HG03457 (cell line): ENCODE results near the gene MAP9.
"Not testable (repeated sequence)": the region's sequence is repeated elsewhere in the genome, so short reads cannot be mapped to it uniquely, and the experiment has no call there.

ENCODE experiments used
- ATAC-seq: cut with Tn5 transposase; IDR thresholded peaks from one replicate; pipeline ENCODE4 v1.9.1; 2021; ENCODE audit warnings: moderate number of reproducible peaks; ENCODE audit not compliant: unreplicated experiment

Gene MAP9

DNA sequence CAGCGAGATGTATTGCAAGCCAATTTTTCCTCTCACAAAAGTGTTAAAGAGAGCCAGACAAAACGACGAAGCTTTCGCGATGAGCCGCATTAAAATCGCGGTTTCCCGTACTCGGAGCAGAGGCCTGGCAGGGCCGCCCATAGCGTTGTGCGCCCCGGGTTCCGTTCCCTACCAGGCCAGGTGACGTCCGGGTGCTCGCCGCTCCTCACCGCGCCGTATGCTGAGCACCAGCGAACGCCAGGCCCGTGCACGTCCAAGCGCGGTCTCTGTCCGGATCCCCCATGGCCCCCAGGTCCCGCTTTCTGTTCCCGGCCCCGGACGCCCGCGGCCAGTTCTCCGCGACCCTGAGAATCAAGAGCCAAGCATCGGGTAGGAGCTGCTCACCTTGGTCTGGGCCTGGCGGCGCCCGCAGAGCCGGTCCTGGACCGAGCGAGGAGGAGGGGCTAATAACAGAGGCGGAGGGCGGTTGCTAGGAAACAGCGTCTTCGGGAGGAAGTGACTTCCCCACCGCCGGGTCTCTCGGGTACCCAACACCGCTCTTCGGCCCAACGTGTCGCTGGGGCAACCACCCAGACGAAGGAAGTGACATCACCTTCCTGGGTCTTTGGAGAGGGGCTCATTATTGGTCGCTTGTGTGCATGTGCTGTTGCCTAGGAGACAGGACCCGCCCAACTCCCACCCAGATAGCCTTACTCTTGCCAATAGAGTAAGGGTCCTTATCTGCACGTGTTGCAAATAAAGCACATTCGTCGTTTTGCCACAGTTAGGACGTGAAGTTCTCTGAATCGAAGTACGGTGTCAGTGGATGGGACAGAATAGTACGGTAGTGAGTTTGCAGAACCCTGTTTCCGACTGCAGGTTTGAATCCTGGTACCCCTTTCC, at the start of gene MAP9:
TSS of gene MAP9 (minus strand) at position 579 of the 882 bp plus-strand sequence. CDS start 1,115 bp downstream, outside the sequence.
- peak; percentile 100 for ATAC-seq

GRCh38 chr4:155424778-155425177, 48.0 kb upstream of the MAP9 start:
- ATAC-seq, result not testable (repeated sequence)

DNA sequence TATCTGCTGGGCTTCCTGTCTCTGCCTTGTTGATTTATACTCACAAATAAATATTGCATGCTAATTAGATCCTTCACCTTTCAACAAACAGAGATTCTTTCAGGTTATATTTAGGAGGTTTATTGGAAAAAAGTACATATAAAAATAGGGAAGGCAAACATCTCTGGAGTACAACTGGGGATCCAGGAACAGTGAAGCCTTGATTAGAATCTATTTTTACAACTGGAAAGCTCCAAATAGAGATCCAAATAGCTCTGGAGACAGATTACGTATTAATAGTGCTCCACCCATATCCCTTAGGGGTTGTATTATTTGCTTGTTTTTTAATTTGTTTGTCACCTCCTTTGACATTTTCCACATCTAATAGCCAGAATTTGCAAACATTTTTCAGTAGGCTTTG, 46.9 kb upstream of the MAP9 start:
- ATAC-seq, result no peak

DNA sequence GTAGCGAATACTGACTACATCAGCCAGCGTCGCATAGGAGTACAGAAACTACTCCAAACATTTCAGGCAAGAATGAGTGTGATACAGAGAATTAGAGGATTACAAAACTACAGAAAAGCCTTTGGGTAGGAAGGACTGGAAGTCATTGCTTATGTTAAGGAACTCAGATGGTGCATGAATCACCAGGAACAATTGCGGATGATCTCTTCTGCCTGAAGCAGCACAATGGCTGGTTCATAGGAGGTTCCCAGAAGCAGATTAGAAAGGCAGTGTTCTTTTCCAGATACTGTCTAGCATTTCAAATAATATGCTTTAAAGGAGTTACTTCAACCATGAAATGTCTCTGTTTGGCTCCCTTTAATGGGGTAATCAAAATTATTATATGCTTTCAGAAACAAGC, 42.5 kb upstream of the MAP9 start:
- ATAC-seq, result no peak

- ATAC-seq, result no peak
Measured at GRCh38 chr4:155415662-155416061, 38.9 kb upstream of the MAP9 start.

- ATAC-seq, result no peak
Measured at GRCh38 chr4:155413451-155413850, 36.7 kb upstream of the MAP9 start.

- no peak for ATAC-seq
Measured at GRCh38 chr4:155411546-155411945, 34.8 kb upstream of the MAP9 start.

DNA sequence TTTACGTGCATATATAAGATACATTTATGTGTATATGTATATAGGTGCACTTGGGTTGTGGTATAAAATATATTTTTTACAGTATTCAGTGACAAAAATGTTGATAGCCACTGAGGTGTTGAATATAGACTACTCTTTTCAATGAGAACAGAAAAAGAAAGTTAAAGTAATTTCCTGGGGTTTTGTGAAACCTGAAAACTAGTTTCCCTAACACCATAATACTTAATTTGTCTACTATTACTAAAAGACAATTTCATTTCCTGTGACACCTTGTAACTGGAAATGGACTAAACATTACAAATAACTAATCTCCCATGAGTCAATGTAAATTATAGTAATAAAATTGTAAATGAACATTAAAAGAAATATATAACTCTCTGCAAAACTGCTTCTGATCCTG, 32.0 kb upstream of the MAP9 start:
- no peak for ATAC-seq

- ATAC-seq, result no peak
Measured at GRCh38 chr4:155407480-155407879, 30.7 kb upstream of the MAP9 start.

- no peak for ATAC-seq
Measured at GRCh38 chr4:155405059-155405458, 28.3 kb upstream of the MAP9 start.

DNA sequence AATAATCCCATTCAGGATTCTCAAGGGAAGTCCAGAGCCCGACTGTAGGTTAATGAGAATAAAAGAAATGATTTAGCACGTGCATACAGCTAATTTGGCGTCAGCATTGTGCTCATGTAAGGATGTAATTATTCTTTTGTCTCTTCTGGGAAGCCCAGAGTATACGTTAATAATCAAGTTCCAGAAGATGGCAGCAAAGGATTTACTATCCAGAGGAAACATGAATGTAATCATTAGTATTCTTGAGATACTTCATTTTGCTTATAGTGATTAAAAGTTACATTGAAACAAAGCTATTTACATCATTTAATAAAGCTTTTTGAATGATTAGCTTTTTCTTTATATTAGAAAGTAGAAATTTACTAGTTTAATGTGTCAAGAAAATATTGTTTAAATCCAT, 27.1 kb upstream of the MAP9 start:
- no peak for ATAC-seq

DNA sequence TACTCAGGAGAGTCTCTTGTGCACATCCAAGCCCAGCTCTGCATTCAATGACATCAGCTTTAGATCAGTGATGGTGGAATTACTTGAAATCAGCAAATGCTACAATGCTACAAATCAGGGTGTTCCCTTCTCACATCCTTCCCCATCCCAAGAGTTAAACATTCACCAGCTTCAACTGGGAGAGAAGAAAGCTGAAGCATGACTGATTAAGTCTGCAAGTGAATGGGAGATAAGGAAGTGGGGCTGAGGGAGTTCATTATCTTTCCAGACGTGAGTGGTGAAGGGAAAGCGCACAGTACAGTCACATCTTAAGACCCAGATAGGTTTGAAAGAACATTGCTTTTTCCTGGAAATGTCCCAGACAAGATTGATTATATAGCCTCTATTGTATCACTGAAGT, 26.2 kb upstream of the MAP9 start:
- ATAC-seq, result no peak

DNA sequence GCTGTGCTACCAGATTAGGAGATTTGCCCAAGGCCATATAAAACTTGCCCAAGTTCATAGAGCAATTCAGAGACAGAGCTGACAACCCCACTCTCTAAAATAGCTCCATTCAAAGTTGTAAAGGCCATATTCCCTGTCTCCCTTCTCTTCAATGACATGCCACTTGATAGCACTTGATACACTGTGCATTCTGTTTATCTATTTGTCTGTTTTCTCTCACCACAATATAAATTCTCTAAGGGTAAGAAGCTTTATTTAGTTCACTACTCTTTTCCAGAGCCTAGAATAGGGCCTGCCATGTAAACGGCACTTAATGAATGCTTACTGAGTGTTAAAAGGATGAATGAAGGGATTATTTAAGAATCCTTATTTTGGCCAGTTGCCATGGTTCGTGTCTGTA, 24.1 kb upstream of the MAP9 start:
- ATAC-seq, result no peak

- no peak for ATAC-seq
Measured at GRCh38 chr4:155399974-155400697, 23.4 kb upstream of the MAP9 start.

DNA sequence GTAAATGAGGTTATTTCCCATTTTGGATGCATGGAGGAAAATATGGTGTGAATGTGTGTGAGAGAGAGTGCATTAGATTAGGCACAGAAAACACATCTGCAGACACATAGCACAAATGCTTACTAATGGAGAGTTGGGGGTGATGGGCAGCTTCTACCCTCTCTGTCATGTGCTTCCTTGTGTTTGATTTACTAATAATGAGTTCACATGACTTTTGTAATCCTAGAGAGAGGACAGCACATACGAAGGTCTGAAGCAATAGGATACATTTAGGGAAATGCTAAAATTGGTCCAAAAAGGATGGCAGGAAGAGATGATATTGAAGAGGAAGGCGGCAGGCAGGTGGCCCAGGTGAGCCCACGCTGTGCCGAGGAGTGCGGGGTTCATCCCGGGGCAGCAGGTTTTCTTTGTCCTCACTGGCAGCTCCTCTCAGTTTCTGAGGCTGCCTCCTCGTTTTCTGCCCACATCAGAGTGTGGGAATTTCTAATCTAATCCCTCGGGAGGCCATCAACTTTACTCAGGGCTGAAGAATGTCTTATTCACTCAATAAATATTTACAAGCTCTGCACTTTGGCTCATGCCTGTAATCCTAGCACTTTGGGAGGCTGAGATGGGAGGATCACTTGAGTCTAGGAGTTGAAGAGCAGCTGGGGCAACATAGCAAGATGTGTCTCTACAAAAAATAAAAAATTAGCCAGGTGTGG, 15.9 kb upstream of the MAP9 start:
- no peak for ATAC-seq

GRCh38 chr4:155391932-155392331, 15.2 kb upstream of the MAP9 start:
- ATAC-seq, result no peak

- no peak for ATAC-seq
Measured at GRCh38 chr4:155388162-155388561, 11.4 kb upstream of the MAP9 start.

DNA sequence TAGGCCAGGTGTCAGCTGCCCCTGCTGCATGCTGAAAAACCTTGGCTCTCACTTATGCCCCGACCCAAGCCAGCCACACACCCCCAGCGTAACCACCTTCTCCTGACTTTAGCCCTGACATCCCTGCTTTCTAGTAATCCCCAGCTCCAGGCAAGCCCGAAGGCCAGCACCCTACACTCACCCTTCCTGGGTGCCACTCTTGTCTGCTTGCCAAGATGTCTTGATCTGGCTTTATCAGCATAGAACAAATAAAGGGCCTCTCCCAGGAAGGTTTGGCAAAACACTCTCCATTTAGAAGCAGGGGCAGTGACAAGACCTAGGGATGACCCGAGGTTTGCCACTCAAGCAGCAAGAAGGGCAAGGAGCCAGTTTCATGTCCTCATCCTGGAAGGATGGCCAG, 6.8 kb upstream of the MAP9 start:
- no peak for ATAC-seq

- ATAC-seq, result no peak
Measured at GRCh38 chr4:155377276-155377675, 511 bp upstream of the MAP9 start.

- no peak for ATAC-seq
Measured at GRCh38 chr4:155371432-155372043, 5.2 kb downstream of the MAP9 start.

- ATAC-seq, result no peak
Measured at GRCh38 chr4:155367608-155368007, 9.2 kb downstream of the MAP9 start.
